ENCODE results near the gene LSP1.

GRCh38 chr11:1889224-1889930 lies 36.5 kb downstream of the LSP1 start:
- TF ChIP-seq TEAD4 (IDR thresholded peaks at IDR 0.05), result no peak
- no peak for TF ChIP-seq NFIC (IDR thresholded peaks at IDR 0.05)
- TF ChIP-seq TAF1 (IDR thresholded peaks at IDR 0.05; ENCODE audit: low read depth), result no peak
- no peak for TF ChIP-seq RAD21 (IDR thresholded peaks at IDR 0.05; ENCODE audit: low read depth)
- TF ChIP-seq EGR1 (IDR thresholded peaks at IDR 0.05), result no peak
- no peak for TF ChIP-seq FOXM1 (IDR thresholded peaks at IDR 0.05; ENCODE audit: borderline replicate concordance, low read depth)
- TF ChIP-seq REST (IDR thresholded peaks at IDR 0.05; ENCODE audit: low read depth), result no peak
- TF ChIP-seq CREB1 (IDR thresholded peaks at IDR 0.05; ENCODE audit: low read depth), result no peak
- TF ChIP-seq MAX (IDR thresholded peaks at IDR 0.05), result no peak
- no peak for TF ChIP-seq YY1 (IDR thresholded peaks at IDR 0.05; ENCODE audit: low read depth)
- TF ChIP-seq EP300 (IDR thresholded peaks at IDR 0.05; ENCODE audit: borderline replicate concordance), result no peak
- TF ChIP-seq TCF12 (IDR thresholded peaks at IDR 0.05; ENCODE audit: low read depth), result no peak
- TF ChIP-seq ZBTB7A (IDR thresholded peaks at IDR 0.05; ENCODE audit: low read depth), result no peak

Data from Ishikawa (cell line).